ENCODE data around the gene HERC4.
"Not testable (repeated sequence)": the region's sequence is repeated elsewhere in the genome, so short reads cannot be mapped to it uniquely, and the experiment has no call there.

The HERC4 gene

DNA sequence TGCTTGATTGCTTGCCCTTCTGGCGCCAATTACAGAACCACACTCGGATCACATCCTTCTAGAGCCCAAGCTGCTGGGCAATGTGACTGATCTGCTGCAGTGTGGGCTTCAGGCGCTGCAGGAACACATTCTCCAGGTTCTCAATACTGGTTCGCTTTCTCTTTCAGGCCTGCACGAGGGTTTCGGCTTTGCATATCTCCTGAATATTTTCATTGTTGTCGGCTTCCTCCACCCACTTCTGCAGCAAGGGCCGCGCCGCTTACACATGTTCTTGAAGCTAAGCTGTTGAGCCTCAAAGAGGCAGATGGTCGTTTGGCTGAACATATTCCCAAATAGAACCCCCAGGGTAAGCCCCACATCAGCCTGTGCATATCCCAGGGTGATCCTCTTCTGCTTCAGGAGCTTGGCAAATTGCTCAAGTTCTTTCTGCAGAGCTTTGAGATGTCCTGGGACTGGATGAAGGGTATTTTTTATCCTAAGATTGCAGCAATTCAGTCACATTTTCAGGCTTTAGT is 64.6 kb downstream of the HERC4 start:
- DNase-seq (ENCODE audit: low read depth, low spot score), result no peak
- in situ Hi-C loops (cut with HindIII; ENCODE audit: low sequenced_read_pairs), result no loop called here
- TF ChIP-seq, protein P1, sequence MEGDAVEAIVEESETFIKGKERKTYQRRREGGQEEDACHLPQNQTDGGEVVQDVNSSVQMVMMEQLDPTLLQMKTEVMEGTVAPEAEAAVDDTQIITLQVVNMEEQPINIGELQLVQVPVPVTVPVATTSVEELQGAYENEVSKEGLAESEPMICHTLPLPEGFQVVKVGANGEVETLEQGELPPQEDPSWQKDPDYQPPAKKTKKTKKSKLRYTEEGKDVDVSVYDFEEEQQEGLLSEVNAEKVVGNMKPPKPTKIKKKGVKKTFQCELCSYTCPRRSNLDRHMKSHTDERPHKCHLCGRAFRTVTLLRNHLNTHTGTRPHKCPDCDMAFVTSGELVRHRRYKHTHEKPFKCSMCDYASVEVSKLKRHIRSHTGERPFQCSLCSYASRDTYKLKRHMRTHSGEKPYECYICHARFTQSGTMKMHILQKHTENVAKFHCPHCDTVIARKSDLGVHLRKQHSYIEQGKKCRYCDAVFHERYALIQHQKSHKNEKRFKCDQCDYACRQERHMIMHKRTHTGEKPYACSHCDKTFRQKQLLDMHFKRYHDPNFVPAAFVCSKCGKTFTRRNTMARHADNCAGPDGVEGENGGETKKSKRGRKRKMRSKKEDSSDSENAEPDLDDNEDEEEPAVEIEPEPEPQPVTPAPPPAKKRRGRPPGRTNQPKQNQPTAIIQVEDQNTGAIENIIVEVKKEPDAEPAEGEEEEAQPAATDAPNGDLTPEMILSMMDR (IDR thresholded peaks at IDR 0.05; ENCODE audit: low read depth, low read length), result no peak
- H3K4me3 ChIP-seq (ENCODE audit: low read depth, low read length), result no peak overlapping the region

DNA sequence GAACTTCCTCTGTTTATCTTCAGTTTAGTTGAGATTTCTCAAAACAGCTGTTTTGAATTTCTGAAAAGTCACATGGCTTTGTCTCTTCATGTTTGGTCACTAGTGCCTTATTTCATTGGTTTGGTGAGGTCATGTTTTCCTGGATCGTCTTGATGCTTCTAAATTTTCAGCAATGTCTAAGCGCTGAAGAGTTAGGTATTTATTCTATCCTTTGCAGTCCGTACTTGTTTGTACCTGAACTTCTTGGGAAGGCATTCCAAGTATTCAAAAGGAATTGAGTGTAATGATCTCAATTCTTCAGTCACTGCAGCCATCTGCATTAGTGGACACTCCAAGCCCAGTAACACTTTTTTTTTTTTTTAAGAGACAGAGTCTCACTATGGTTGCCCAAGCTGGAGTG is 67.7 kb downstream of the HERC4 start:
- TF ChIP-seq, protein P1 (IDR thresholded peaks at IDR 0.05; ENCODE audit: low read depth, low read length), result no peak
- H3K4me3 ChIP-seq (ENCODE audit: low read depth, low read length), result no peak overlapping the region
- DNase-seq (ENCODE audit: low read depth, low spot score), result no peak
- in situ Hi-C loops (cut with HindIII; ENCODE audit: low sequenced_read_pairs), result no loop called here

DNA sequence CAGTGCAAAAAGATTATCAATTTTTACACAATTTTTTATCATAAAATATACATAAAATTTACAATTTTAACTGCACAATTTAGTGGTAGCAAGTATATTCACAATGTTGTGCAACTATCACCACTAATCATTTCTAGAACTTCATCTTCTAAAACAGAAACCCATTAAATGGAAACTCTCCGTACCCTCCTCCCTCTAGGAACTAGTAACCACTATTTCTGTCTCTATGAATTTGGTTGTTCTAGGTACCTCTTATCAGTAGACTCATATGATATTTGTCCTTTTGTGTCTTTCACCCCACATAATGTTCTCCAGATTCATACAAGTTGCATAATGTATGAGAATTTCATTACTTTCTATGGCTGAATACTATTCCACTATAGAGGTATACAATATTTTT is 73.5 kb downstream of the HERC4 start:
- TF ChIP-seq, protein P1 (IDR thresholded peaks at IDR 0.05; ENCODE audit: low read depth, low read length), result no peak
- in situ Hi-C loops (cut with HindIII; ENCODE audit: low sequenced_read_pairs), result no loop called here
- no peak for DNase-seq (ENCODE audit: low read depth, low spot score)
- no peak overlapping the region for H3K4me3 ChIP-seq (ENCODE audit: low read depth, low read length)

DNA sequence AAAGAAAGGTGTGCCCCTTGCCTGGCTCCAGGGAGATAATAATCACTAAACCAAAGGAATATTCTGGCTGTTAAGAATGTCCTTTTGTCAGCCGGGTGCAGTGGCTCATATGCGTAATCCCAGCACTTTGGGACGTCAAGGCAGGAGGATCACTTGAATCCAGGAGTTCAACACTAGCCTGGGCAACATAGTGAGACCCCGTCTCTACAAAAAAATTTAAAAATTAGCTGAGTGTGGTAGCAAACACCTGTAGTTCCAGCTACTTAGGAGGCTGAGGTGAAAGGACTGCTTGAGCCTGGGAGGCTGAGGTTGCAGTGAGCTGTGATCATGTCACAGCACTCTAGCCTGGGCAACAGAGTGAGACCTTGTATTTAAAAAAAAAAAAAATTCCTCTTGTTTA is 74.1 kb downstream of the HERC4 start:
- in situ Hi-C loops (cut with HindIII; ENCODE audit: low sequenced_read_pairs), result no loop called here
- no peak overlapping the region for H3K4me3 ChIP-seq (ENCODE audit: low read depth, low read length)
- no peak for DNase-seq (ENCODE audit: low read depth, low spot score)
- TF ChIP-seq, protein P1 (IDR thresholded peaks at IDR 0.05; ENCODE audit: low read depth, low read length), result no peak

DNA sequence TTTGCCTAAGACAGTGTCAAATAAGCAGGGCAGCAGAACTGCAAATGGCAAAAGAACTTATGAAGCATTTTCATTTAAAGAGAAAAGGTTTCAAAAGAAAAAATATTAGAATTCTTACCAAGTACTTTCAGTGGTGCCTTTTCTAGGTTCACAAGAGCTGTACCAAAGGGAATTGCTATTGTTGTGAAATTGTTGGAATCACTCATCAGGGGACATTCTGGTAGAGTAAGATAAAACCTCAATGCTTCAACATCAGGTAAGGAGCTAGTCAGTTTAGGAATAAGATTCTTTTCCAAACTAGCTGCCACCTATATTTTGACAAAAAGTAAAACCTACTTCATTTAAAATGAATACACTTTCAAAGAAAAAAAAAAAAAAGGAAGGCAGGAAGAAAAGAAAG is 85.0 kb downstream of the HERC4 start:
- TF ChIP-seq, protein P1 (IDR thresholded peaks at IDR 0.05; ENCODE audit: low read depth, low read length), result no peak
- in situ Hi-C loops (cut with HindIII; ENCODE audit: low sequenced_read_pairs), result no loop called here
- DNase-seq (ENCODE audit: low read depth, low spot score), result no peak
- H3K4me3 ChIP-seq (ENCODE audit: low read depth, low read length), result no peak overlapping the region

DNA sequence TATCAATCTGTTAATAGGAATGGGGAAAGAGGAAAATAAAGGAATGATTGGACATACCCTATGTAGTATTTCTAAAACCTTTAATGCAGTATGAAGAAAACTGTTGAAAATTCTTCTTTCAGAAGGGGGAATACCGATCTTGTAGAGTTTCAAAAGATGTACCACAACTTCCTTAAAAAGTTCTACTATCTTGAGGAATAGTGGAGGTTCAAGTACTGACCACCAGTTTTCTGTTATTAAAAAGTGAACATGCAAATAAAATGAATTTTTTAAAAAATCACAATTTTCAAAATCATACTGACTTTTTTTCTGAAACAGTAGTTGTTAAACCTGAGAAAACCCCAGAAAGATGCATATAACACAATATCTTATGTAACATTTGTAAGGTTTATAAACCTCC is 86.5 kb downstream of the HERC4 start:
- TF ChIP-seq, protein P1 (IDR thresholded peaks at IDR 0.05; ENCODE audit: low read depth, low read length), result no peak
- in situ Hi-C loops (cut with HindIII; ENCODE audit: low sequenced_read_pairs), result no loop called here
- H3K4me3 ChIP-seq (ENCODE audit: low read depth, low read length), result no peak overlapping the region
- DNase-seq (ENCODE audit: low read depth, low spot score), result no peak

DNA sequence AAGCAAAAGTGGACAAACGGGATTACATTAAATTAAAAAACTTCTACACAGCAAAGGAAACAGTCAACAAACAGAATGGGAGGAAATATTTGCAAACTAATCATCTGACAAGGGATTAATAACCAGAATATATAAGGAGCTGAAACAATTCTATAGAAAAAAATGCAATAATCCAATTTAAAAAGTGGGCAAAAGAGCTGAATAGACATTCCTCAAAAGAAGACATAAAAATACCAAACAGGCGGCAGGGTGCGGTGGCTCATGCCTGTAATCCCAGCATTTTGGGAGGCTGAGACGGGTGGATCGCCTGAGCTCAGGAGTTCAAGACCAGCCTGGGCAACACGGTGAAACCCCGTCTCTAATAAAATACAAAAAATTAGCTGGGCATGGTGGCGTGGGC is 92.5 kb downstream of the HERC4 start:
- in situ Hi-C loops (cut with HindIII; ENCODE audit: low sequenced_read_pairs); H3K4me3 ChIP-seq (ENCODE audit: low read depth, low read length); DNase-seq (ENCODE audit: low read depth, low spot score): not testable (repeated sequence)

Measured in astrocyte of the spinal cord (primary cell).